NT2/D1 (cell line): ENCODE results near the gene AOAH.

Source experiments
- SUZ12 ChIP-seq: IDR thresholded peaks from 2 replicates; pipeline ENCODE4 v1.6.1; 2011; ENCODE audit not compliant: insufficient read length, insufficient read depth; ENCODE audit errors: extremely low read depth
- YY1 ChIP-seq: IDR thresholded peaks from 2 replicates; pipeline ENCODE4 v1.6.1; 2011; ENCODE audit not compliant: insufficient read length, insufficient read depth
- ZNF274 ChIP-seq: IDR thresholded peaks from 2 replicates; pipeline ENCODE4 v1.6.1; 2011; ENCODE audit warnings: mild to moderate bottlenecking, low read depth, low read length

DNA sequence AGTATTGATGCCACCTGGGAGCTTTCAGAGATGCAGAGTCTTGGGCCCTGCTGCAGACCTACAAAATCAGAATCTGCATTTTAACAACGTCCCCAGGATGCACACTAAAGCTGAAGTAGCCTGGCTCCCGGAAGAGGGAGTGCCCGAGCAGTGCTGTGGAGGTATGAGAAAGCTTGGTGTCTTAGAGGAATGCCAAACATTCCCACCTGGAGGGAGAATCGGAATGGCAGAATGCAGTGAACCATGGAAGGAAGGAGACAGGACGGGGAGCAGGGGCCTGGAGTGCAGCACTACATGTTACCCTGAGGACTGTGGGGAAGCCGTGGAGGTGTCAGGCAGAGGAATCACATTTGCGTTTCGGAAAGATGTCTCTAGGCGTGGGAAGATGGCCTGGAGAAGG is 90.9 kb downstream of the AOAH start:
- TF ChIP-seq YY1 (no peak), ZNF274 (no peak), SUZ12 (no peak)
